Muscle layer of duodenum (tissue), 2 donors: ENCODE data around the gene B3GALT5.
A peak's percentile ranks its signal among the peaks of the same experiment; 100 is the strongest.
"Not testable (repeated sequence)": the region's sequence is repeated elsewhere in the genome, so short reads cannot be mapped to it uniquely, and the experiment has no call there.

Experiments used
- H3K27ac ChIP-seq: one replicate; pipeline ENCODE4 v1.7.0; 2013; ENCODE audit warnings: mild to moderate bottlenecking, low read length
- H3K27me3 ChIP-seq: one replicate; pipeline ENCODE4 v1.7.0; 2013; ENCODE audit warnings: low read depth, mild to moderate bottlenecking, control low read depth, low read length
- H3K36me3 ChIP-seq, 2 donors: one replicate each; pipeline ENCODE4 v1.7.0; 2013; ENCODE audit warnings: low read length in 2 of 2, control low read depth in 1 of 2, mild to moderate bottlenecking in 1 of 2; ENCODE audit not compliant: insufficient read depth in 2 of 2, control insufficient read depth in 1 of 2
- H3K4me1 ChIP-seq, 2 donors: one replicate each; pipeline ENCODE4 v1.7.0; 2013; ENCODE audit warnings: low read length in 2 of 2, mild to moderate bottlenecking in 2 of 2, control low read depth in 1 of 2, moderate library complexity in 1 of 2; ENCODE audit not compliant: insufficient read depth in 2 of 2, control insufficient read depth in 1 of 2
- H3K4me3 ChIP-seq, 2 donors: one replicate each; pipeline ENCODE4 v1.7.0; 2013; ENCODE audit warnings: low read length in 2 of 2, low read depth in 1 of 2, mild to moderate bottlenecking in 1 of 2
- H3K9me3 ChIP-seq, 2 donors: one replicate each; pipeline ENCODE4 v1.7.0; 2013; ENCODE audit warnings: low read length in 2 of 2, control low read depth in 1 of 2, mild to moderate bottlenecking in 1 of 2; ENCODE audit not compliant: control insufficient read depth in 1 of 2
- donor health status: healthy.

The B3GALT5 gene

GRCh38 chr21:39612233-39613040 is at the start of gene B3GALT5:
TSS of gene B3GALT5 (plus strand) at chr21:39612940. CDS start at chr21:39660560, 47,620 bp downstream.
- Histone ChIP-seq H3K4me3 (peak within 1 kb of the TSS; percentile 44 to 67), H3K27ac (no peak within 1 kb of the TSS), H3K27me3 (peaks cover 4% of the 10 kb centered on the region), H3K9me3 (no peaks in the 10 kb centered on the region), H3K4me1 (peaks cover 0 to 10% of the 10 kb centered on the region in 2 donors), H3K36me3 (no peaks in the 10 kb centered on the region)

- Histone ChIP-seq H3K4me3 (no peak overlapping the region), H3K9me3 (no peaks in the 10 kb centered on the region), H3K27me3 (no peaks in the 10 kb centered on the region), H3K27ac (no peak overlapping the region), H3K4me1 (peaks cover 0 to 7% of the 10 kb centered on the region in 2 donors), H3K36me3 (no peaks in the 10 kb centered on the region)
Measured at GRCh38 chr21:39564200-39564599, 48.5 kb upstream of the B3GALT5 start.

- H3K4me3 ChIP-seq: no peak overlapping the region
- H3K27ac ChIP-seq: no peak overlapping the region
- no peaks in the 10 kb centered on the region for H3K36me3 ChIP-seq
- no peaks in the 10 kb centered on the region for H3K27me3 ChIP-seq
- H3K9me3 ChIP-seq: no peaks in the 10 kb centered on the region
- peaks cover 0 to 7% of the 10 kb centered on the region in 2 donors for H3K4me1 ChIP-seq
Measured at GRCh38 chr21:39567180-39567972, 45.4 kb upstream of the B3GALT5 start.

- Histone ChIP-seq H3K9me3 (no peaks in the 10 kb centered on the region), H3K36me3 (no peaks in the 10 kb centered on the region), H3K4me3 (no peak overlapping the region), H3K27ac (no peak overlapping the region), H3K27me3 (no peaks in the 10 kb centered on the region), H3K4me1 (peaks cover 0 to 7% of the 10 kb centered on the region in 2 donors)
Measured at GRCh38 chr21:39568361-39568760, 44.4 kb upstream of the B3GALT5 start.

- no peaks in the 10 kb centered on the region for H3K27me3 ChIP-seq
Measured at GRCh38 chr21:39575775-39576174, 37.0 kb upstream of the B3GALT5 start.

GRCh38 chr21:39576518-39577128 is 36.1 kb upstream of the B3GALT5 start:
- Histone ChIP-seq H3K4me3 (no peak overlapping the region), H3K27me3 (no peaks in the 10 kb centered on the region), H3K27ac (no peak overlapping the region), H3K9me3 (no peaks in the 10 kb centered on the region), H3K4me1 (no peaks in the 10 kb centered on the region), H3K36me3 (no peaks in the 10 kb centered on the region)

More at GRCh38 chr21:39575775-39576174, 37.0 kb upstream of the B3GALT5 start:
- Histone ChIP-seq H3K4me1 (no peaks in the 10 kb centered on the region), H3K4me3 (no peak overlapping the region), H3K36me3 (no peaks in the 10 kb centered on the region), H3K27ac (no peak overlapping the region), H3K9me3 (no peaks in the 10 kb centered on the region)

GRCh38 chr21:39579734-39580332 is 32.9 kb upstream of the B3GALT5 start:
- no peaks in the 10 kb centered on the region for H3K27me3 ChIP-seq
- no peaks in the 10 kb centered on the region for H3K9me3 ChIP-seq
- no peaks in the 10 kb centered on the region for H3K4me1 ChIP-seq
- H3K36me3 ChIP-seq: no peaks in the 10 kb centered on the region
- H3K27ac ChIP-seq: no peak overlapping the region
- H3K4me3 ChIP-seq: no peak overlapping the region

GRCh38 chr21:39580744-39581143 is 32.0 kb upstream of the B3GALT5 start:
- Histone ChIP-seq H3K4me1 (no peaks in the 10 kb centered on the region), H3K9me3 (no peaks in the 10 kb centered on the region), H3K27me3 (no peaks in the 10 kb centered on the region), H3K36me3 (no peaks in the 10 kb centered on the region), H3K4me3 (no peak overlapping the region), H3K27ac (no peak overlapping the region)

GRCh38 chr21:39581414-39581813 is 31.3 kb upstream of the B3GALT5 start:
- no peak overlapping the region for H3K4me3 ChIP-seq
- no peaks in the 10 kb centered on the region for H3K36me3 ChIP-seq
- H3K27ac ChIP-seq: no peak overlapping the region
- H3K27me3 ChIP-seq: no peaks in the 10 kb centered on the region
- no peaks in the 10 kb centered on the region for H3K4me1 ChIP-seq
- H3K9me3 ChIP-seq: no peaks in the 10 kb centered on the region

GRCh38 chr21:39582749-39583148 is 30.0 kb upstream of the B3GALT5 start:
- Histone ChIP-seq H3K4me3 (no peak overlapping the region), H3K9me3 (no peaks in the 10 kb centered on the region), H3K36me3 (no peaks in the 10 kb centered on the region), H3K27me3 (no peaks in the 10 kb centered on the region), H3K27ac (no peak overlapping the region), H3K4me1 (no peaks in the 10 kb centered on the region)

GRCh38 chr21:39583586-39583985 is 29.2 kb upstream of the B3GALT5 start:
- not testable (repeated sequence) for H3K27me3 ChIP-seq, H3K4me1 ChIP-seq, H3K4me3 ChIP-seq, H3K36me3 ChIP-seq, H3K27ac ChIP-seq, H3K9me3 ChIP-seq
